Measurements from ENCODE around the gene STIP1. TPM values are rescaled to one million over a fixed set of nuclear protein-coding genes. Genes with fewer than 3 reads are reported as not detected.

STIP1 gene
- total and polyA plus RNA-seq, 9 of the 15 experiments (the other 6 are each of a cell fraction or from before 2014, with no cell fraction given), result 58.1 to 465 (median 346) TPM

DNA sequence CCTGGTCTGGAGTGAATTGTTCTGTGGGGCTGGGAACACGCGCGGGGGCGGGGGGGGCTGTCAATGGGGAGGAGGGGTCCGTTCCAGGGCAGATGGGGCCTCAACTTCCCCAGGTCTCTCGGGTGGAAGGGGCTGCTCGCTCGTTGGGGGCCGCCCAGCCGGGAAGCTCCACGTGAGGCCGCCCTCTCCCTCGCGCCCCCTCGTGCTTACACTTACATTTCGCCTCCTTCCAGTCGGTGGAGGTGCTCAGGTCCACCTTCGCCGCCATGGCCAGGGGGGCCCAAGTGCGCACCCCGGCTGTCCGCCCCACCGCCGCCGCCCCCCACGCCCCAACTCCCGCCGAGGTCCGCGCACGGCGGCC lies 20.5 kb upstream of the STIP1 start:
- H3K36me3 ChIP-seq (ENCODE audit: control insufficient read depth, insufficient read depth, low read length), result peaks cover 23% of the 10 kb centered on the region; the same call in 2 of the 3 replicates
- peak overlapping the region; percentile 96 for H3K4me2 ChIP-seq (ENCODE audit: insufficient read depth, low read length)
- 0 out of 2 replicates have a peak, but pooled peaks cover 2% of the 10 kb centered on the region for H3K9me3 ChIP-seq (replicated peaks; ENCODE audit: control insufficient read depth, insufficient read depth, low read depth, low read length)
- BruUV-seq (replicated peaks), result no TSS peak
- peak overlapping the region; percentile 87 to 95 for H3K9ac ChIP-seq (ENCODE audit: insufficient read depth in 1 of 2, low read depth in 2 of 2, low read length in 2 of 2)
- ChIA-PET CTCF (ENCODE audit: low intra/inter-chr PET ratio) (no interaction called here), POLR2A (interaction anchor here (0.6 to 2.0 kb wide), 5 partner anchors 9 to 435 kb away, joined by 3 to 9 read pairs (median 4); no protein-coding TSS in a partner anchor)
- in situ Hi-C loops (cut with MboI) (no loop called here), intact Hi-C loops (cut with micrococcal nuclease) (no loop called here)
- H3K9me1 ChIP-seq (ENCODE audit: control insufficient read depth, insufficient read depth, low read length), result no peaks in the 10 kb centered on the region
- H3K27me3 ChIP-seq (ENCODE audit: control insufficient read depth in 2 of 2, insufficient read depth in 2 of 2, low read length in 2 of 2), result no peaks in the 10 kb centered on the region
- peaks cover 6 to 27% of the 10 kb centered on the region in 2 experiments; a peak in 3 of 5 replicates for H3K4me1 ChIP-seq (replicated peaks in 1 of 2; ENCODE audit: control insufficient read depth in 2 of 2, insufficient read depth in 2 of 2, low read length in 2 of 2)
- ATAC-seq, result peak; percentile 59
- no peak for FAIRE-seq
- 4% methylated on average over 12 of the region's 32 CpGs for WGBS (ENCODE audit: insufficient coverage, low coverage, missing lambda C conversion rate)
- no peaks in the 10 kb centered on the region for H4K20me1 ChIP-seq (replicated peaks; ENCODE audit: control insufficient read depth, insufficient read depth, low read length)
- H2AFZ ChIP-seq (ENCODE audit: low read depth, low read length), result peak overlapping the region; percentile 88
- DNase-seq (ENCODE audit: extremely low read depth in 1 of 4, low spot score in 3 of 4), result peak in 2 of 4 experiments; percentile 53 to 64
- peaks cover 58% of the 10 kb centered on the region for H3K79me2 ChIP-seq (ENCODE audit: control insufficient read depth, insufficient read depth, low read length)
- peak overlapping the region; percentile 79 for H3K4me3 ChIP-seq
- H3K27ac ChIP-seq (ENCODE audit: extremely low read depth, low read depth, low read length), result peak overlapping the region; percentile 94
- TF ChIP-seq KDM5B (IDR thresholded peaks at IDR 0.05; ENCODE audit: insufficient replicate concordance, low read depth, low read length) (peak; percentile 28), MAZ (CRISPR knock-in tag; conservative IDR thresholded peaks at IDR 0.05 in 1 of 2, IDR thresholded peaks at IDR 0.05 in 1 of 2) (0 out of 4 replicates have a peak, but pooled peaks of 1 of the 2 experiments have one; percentile 10), RB1 (IDR thresholded peaks at IDR 0.05; ENCODE audit: low read depth) (peak; percentile 17; the same call in 1 of the 2 replicates), ZNF584 (CRISPR knock-in tag; IDR thresholded peaks at IDR 0.05; ENCODE audit: low read depth) (peak; percentile 66; the same call in 1 of the 2 replicates), CREM (IDR thresholded peaks at IDR 0.05; ENCODE audit: low read depth) (0 out of 2 replicates have a peak, but pooled peaks have one; percentile 18), GTF2E2 (tag; IDR thresholded peaks at IDR 0.05) (peak; percentile 6; the same call in 1 of the 2 replicates)
- TF ChIP-seq, protein P1, sequence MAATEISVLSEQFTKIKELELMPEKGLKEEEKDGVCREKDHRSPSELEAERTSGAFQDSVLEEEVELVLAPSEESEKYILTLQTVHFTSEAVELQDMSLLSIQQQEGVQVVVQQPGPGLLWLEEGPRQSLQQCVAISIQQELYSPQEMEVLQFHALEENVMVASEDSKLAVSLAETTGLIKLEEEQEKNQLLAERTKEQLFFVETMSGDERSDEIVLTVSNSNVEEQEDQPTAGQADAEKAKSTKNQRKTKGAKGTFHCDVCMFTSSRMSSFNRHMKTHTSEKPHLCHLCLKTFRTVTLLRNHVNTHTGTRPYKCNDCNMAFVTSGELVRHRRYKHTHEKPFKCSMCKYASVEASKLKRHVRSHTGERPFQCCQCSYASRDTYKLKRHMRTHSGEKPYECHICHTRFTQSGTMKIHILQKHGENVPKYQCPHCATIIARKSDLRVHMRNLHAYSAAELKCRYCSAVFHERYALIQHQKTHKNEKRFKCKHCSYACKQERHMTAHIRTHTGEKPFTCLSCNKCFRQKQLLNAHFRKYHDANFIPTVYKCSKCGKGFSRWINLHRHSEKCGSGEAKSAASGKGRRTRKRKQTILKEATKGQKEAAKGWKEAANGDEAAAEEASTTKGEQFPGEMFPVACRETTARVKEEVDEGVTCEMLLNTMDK (IDR thresholded peaks at IDR 0.05; ENCODE audit: borderline replicate concordance, insufficient read depth, low read depth, low read length, poor library complexity, severe bottlenecking), result peak; percentile 35
- TF ChIP-seq, protein P2, sequence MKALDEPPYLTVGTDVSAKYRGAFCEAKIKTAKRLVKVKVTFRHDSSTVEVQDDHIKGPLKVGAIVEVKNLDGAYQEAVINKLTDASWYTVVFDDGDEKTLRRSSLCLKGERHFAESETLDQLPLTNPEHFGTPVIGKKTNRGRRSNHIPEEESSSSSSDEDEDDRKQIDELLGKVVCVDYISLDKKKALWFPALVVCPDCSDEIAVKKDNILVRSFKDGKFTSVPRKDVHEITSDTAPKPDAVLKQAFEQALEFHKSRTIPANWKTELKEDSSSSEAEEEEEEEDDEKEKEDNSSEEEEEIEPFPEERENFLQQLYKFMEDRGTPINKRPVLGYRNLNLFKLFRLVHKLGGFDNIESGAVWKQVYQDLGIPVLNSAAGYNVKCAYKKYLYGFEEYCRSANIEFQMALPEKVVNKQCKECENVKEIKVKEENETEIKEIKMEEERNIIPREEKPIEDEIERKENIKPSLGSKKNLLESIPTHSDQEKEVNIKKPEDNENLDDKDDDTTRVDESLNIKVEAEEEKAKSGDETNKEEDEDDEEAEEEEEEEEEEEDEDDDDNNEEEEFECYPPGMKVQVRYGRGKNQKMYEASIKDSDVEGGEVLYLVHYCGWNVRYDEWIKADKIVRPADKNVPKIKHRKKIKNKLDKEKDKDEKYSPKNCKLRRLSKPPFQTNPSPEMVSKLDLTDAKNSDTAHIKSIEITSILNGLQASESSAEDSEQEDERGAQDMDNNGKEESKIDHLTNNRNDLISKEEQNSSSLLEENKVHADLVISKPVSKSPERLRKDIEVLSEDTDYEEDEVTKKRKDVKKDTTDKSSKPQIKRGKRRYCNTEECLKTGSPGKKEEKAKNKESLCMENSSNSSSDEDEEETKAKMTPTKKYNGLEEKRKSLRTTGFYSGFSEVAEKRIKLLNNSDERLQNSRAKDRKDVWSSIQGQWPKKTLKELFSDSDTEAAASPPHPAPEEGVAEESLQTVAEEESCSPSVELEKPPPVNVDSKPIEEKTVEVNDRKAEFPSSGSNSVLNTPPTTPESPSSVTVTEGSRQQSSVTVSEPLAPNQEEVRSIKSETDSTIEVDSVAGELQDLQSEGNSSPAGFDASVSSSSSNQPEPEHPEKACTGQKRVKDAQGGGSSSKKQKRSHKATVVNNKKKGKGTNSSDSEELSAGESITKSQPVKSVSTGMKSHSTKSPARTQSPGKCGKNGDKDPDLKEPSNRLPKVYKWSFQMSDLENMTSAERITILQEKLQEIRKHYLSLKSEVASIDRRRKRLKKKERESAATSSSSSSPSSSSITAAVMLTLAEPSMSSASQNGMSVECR (CRISPR knock-in tag; IDR thresholded peaks at IDR 0.05), result no peak; the same call in 1 of the 2 replicates
- TF ChIP-seq, protein P3, sequence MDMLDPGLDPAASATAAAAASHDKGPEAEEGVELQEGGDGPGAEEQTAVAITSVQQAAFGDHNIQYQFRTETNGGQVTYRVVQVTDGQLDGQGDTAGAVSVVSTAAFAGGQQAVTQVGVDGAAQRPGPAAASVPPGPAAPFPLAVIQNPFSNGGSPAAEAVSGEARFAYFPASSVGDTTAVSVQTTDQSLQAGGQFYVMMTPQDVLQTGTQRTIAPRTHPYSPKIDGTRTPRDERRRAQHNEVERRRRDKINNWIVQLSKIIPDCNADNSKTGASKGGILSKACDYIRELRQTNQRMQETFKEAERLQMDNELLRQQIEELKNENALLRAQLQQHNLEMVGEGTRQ (CRISPR knock-in tag; IDR thresholded peaks at IDR 0.05), result peak; percentile 43
- TF ChIP-seq, protein P4, sequence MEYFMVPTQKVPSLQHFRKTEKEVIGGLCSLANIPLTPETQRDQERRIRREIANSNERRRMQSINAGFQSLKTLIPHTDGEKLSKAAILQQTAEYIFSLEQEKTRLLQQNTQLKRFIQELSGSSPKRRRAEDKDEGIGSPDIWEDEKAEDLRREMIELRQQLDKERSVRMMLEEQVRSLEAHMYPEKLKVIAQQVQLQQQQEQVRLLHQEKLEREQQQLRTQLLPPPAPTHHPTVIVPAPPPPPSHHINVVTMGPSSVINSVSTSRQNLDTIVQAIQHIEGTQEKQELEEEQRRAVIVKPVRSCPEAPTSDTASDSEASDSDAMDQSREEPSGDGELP (CRISPR knock-in tag; IDR thresholded peaks at IDR 0.05; ENCODE audit: borderline replicate concordance), result no peak
